NCI-H345 treated with DMSO at 0.1 percent for 48 hours (cell line): Measurements from ENCODE around the gene ERBB2.
"Not testable (repeated sequence)": the region's sequence is repeated elsewhere in the genome, so short reads cannot be mapped to it uniquely, and the experiment has no call there.

ENCODE experiments used
- DNase-seq: peaks from one replicate; lab custom pipeline; 2025; ENCODE audit not compliant: unreplicated experiment; lab: John Stamatoyannopoulos, UW

The ERBB2 gene

GRCh38 chr17:39702901-39703893 is 3.3 kb downstream of the ERBB2 start:
- no peak for DNase-seq

GRCh38 chr17:39703913-39704312 is 4.0 kb downstream of the ERBB2 start:
- DNase-seq = no peak

GRCh38 chr17:39704821-39705551 is 5.1 kb downstream of the ERBB2 start:
- DNase-seq = no peak

- DNase-seq = no peak
Observed at GRCh38 chr17:39705786-39706348, 6.0 kb downstream of the ERBB2 start.

GRCh38 chr17:39706383-39706782 is 6.5 kb downstream of the ERBB2 start:
- no peak for DNase-seq

GRCh38 chr17:39706921-39707337 is 7.1 kb downstream of the ERBB2 start:
- no peak for DNase-seq

GRCh38 chr17:39709319-39709997 is 9.6 kb downstream of the ERBB2 start:
- DNase-seq = no peak

- DNase-seq = no peak
Observed at GRCh38 chr17:39709998-39710964, 10.4 kb downstream of the ERBB2 start.

- DNase-seq = not testable (repeated sequence)
Observed at GRCh38 chr17:39711071-39711470, 11.2 kb downstream of the ERBB2 start.

GRCh38 chr17:39711851-39712250 is 12.0 kb downstream of the ERBB2 start:
- no peak for DNase-seq

GRCh38 chr17:39714234-39714633 is 14.4 kb downstream of the ERBB2 start:
- DNase-seq = no peak

- DNase-seq = no peak
Observed at GRCh38 chr17:39715375-39716072, 15.7 kb downstream of the ERBB2 start.

- DNase-seq = no peak
Observed at GRCh38 chr17:39716073-39716818, 16.4 kb downstream of the ERBB2 start.

- no peak for DNase-seq
Observed at GRCh38 chr17:39716879-39717536, 17.1 kb downstream of the ERBB2 start.

- DNase-seq = no peak
Observed at GRCh38 chr17:39717660-39718059, 17.8 kb downstream of the ERBB2 start.

- DNase-seq = no peak
Observed at GRCh38 chr17:39719563-39720355, 19.9 kb downstream of the ERBB2 start.

GRCh38 chr17:39722104-39722503 is 22.2 kb downstream of the ERBB2 start:
- no peak for DNase-seq
